GM18517 (cell line): ENCODE results near the gene RAB14.
A peak's percentile ranks its signal among the peaks of the same experiment; 100 is the strongest.

Source experiments
- ATAC-seq: cut with Tn5 transposase; IDR thresholded peaks from one replicate; pipeline ENCODE4 v1.9.1; 2021; ENCODE audit warnings: mild to moderate bottlenecking, moderate library complexity; ENCODE audit not compliant: unreplicated experiment

The RAB14 gene

DNA sequence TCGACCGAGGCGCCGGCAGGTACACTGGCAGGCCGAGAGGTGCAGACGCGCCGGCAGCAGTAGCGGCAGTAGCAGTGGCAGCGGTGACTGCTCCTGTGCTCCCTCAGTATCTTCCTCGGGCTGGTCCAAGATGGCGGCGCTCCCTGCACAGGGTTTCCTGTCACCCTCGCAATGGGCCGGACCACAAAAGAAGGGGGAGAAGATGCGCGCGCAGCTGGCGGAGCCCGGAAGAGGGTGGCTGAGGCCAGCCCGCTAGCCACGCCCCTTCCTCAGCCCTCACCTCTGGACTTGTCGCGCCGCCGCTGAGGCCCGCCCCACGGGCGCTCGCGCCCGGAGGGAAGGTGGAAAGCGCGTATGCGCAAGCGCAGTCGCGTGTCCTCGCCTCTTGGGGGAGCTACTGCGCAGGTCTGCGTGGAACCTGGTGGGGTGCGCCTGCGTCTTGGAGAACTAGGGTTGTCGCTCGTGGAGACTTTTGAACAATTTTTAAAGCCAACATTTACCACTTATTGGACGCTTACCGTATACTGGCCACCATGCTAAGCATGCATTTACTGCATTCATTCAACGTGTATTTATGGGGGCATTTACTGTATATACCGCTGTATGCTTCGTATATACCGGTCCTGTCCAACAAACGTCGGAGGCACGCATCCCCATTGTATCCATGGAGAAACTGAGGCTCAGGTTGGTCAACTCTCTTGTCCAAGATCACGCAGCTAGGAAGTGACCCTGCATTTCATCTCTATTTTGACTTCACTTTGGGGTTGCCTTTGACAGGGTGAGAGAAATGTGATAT, at the start of gene RAB14:
Gene RAB14, minus strand, starts transcription at position 132 of the 796 bp plus-strand sequence. CDS start 8,457 bp downstream, outside the sequence.
- ATAC-seq: peak; percentile 86

DNA sequence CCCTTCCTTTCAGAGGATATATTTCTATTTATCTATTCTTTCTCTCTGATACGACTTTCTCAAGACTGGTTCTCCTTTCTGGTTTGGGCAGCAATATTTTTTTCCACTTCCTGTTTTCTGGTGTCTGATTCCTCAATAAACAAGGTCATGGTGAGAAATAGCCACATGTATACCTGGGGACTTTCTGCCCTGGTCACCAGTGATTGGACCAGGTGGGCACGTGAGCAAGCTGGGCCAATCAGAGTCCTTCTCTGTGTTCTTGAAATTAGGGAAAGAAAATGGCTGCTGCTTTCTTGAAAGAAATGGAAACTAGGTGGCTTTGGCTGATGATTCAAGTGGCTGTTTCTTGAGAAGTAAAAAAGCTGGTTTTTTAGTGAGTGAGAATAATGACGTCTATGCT, 47.9 kb upstream of the RAB14 start:
- no peak for ATAC-seq

DNA sequence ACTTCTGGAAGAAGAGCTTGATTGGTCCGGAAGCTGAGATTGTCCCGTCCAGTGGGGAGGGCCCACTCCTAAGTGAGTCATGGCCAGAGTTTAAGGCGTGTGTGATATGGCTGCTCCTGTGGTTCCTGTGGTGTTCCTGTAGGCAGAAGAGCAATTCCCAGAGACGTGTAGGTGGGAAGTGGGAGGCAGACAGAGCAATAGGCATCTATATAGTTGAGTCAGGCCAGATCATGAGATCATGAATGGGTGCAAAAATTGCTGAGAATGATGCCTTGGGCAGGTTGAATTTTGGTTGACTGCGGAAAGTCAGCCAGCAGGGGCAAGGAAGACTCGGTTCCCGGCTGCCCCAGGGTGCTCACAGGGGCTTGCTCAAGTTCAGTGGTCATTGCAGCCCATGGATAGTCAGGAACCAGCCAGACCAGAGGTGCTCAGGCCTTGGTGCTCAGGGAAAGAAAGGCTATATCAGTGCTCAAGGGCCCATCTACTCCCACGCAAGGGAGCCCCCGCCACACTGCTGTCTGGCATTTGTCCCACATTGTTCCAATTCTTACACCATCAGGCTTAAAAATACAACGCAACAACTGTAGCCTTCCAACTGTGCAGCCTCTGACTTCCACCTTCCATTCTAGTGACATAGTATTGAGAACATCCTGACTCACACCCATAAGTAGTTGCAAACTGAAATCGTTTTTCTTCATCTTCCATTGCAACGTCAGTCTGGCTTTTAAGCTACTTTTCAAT, 45.3 kb upstream of the RAB14 start:
- ATAC-seq: no peak

DNA sequence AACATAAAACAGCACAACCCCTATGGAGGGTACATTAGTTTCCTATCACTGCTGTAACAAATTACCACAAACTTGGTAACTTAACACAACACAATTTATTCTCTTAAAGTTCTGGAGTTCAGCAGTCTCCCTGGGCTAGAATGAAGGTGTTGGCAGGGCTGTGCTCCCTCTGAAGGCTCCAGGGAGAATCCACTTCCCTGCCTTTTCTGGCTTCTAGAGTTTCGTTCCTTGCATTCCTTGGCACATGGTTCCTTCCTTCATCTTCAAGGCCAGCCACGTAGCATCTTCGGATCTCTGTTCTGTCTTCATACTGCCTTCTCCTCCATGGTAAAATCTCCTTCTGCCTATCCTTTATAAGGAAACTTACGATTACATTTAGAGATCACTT, 41.3 kb upstream of the RAB14 start:
- ATAC-seq: no peak

DNA sequence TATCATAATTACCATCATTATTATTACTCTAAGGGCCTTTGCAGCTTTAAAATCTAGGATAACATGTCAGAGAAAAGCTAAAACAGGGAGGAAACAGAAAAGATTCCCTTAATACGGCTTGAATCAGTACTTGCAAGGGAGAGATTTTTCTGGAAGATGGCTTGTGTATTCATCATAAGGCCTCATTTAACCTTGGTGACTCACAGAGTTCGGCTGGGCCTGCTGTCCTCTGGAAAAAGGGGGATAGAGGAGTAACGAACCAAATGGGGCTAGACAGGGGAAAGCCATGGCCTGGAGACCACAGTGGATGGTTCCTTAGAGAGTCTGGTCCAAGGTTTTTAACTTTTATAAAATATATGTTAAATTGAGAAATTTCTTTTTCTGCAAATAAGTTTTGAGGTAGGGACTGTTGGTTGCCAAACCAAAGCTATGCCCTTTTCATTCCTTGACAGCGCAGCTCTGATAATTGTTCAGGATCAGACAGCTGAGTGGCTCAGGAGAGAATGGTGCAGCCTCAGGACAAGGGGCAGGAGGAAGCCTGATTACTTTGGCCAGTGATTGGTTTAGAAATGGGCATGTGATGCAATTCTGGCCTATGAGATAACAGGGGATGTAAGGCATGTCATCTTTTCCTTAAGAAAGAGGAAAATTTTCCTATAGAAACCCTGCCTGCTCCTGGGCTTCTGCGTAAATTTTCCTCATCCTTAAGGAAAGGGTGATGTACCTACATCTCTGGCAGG, 40.7 kb upstream of the RAB14 start:
- ATAC-seq: no peak

DNA sequence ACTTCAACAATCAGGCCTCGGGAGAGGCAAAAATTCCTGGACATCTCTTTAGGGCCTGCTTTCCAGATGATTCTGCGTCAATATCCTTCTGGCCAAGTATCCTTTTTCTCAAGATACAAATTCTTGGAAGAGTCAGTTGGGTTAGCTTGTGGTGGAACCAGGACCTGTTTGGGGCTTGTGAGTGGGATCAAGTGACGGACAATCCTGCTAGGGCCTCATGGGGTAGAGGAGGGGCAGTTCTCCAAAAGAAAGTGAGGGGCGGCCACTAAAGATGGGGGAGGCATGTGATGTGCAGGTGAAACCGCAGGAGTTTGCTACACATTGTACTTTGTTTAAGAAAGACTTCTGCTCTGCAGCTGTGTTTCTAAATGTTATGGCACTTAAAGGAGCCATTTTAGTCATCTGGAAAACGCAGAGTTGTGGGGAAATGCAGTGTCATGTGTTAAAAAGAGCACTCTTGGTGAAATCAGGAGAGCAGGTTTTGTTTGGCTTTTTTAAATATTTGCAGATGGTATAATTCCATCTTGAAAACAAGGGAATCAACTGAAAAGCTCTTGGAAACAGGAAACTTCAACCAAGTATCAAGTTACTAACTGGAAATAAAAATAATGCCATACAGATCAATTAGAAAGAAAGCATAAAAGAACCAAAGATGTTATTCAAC, 38.9 kb upstream of the RAB14 start:
- no peak for ATAC-seq

DNA sequence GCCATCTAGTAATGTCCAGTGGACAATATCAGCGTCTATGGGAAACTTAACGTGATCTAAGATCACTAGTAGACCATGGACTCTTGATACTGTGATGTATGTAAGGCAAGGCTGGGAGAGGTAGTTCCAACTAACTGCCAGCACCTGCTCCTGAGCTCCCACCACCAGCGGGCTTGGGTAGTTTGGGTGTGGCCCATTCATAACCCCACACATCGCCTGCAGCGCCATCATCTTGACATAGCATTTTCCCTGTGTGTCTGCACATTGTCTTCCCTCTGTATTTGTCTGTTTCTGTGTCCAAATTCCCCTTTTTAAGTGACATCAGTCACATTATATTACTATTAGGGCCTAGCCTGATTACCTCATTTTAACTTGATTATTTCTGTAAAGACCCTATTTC, 38.2 kb upstream of the RAB14 start:
- ATAC-seq: no peak

DNA sequence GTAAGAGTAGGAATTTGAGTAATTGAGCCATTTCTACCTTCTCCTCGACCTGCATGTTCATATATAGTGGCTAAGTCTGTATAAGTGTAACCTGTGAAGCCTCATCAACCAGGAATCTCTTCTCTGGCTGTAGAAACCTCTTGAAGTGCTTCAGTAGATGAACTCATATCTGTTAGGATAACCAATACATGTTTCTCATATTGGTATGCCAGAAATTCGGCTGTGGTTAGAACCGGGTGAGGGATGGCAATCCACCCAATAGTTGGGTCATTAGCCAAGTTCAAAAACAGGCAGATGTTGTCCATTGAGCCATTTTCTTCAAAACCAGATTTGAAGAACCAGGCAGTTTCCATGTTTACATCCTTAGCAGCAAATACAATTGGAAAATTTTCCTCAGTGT, 37.4 kb upstream of the RAB14 start:
- no peak for ATAC-seq

DNA sequence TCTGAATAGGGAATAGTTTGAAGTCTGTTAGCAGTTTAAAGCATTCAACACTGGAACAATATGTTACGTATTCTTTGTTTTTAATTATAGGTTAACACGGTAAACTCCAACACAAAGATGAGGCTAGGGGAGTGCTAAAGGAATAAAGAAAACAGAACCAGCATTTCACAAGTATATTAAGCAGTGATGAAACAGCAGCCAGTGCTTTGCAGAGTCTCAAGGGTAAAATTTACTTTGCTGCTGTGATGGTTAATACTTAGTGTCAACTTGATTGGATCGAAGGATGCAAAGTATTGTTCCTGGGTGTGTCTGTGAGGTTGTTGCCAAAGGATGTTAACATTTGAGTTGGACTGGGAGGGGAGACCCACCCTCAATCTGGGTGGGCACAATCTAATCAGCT, 36.2 kb upstream of the RAB14 start:
- no peak for ATAC-seq

DNA sequence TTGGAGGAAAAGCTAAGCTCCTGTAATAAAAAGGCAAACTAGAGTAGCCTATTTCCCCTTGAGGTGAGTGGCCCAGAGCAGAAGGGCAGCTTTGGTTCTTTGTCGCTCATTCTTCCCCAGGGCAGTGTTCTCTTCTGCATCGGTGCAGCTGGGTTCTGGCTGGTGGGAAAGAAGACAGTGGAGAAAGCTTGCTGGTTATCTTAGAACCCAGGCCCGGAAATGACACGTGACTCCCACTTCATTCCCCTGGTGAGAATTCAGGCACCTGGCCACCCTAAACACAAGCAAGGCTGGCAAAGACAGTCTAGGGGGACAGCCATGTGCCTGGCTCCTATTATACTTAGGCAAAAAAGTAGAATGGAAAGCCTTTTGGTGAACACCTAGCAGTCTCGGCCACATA, 33.8 kb upstream of the RAB14 start:
- no peak for ATAC-seq

DNA sequence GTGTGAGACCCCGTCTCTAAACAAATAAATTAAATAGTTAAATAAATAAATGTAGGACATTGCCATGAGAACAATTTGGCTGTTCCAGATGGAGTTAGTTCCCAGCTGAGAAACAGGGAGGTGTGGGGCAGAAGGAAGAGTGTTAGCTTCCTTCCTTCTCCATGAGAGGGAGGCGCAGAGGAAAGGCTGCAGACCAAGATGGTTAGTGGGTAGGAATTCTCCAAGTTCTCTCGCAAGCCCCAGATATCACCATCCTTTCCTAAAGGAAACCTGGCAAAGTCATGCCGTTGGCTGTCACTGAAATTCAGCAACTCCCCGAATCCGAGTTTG, 33.1 kb upstream of the RAB14 start:
- no peak for ATAC-seq

DNA sequence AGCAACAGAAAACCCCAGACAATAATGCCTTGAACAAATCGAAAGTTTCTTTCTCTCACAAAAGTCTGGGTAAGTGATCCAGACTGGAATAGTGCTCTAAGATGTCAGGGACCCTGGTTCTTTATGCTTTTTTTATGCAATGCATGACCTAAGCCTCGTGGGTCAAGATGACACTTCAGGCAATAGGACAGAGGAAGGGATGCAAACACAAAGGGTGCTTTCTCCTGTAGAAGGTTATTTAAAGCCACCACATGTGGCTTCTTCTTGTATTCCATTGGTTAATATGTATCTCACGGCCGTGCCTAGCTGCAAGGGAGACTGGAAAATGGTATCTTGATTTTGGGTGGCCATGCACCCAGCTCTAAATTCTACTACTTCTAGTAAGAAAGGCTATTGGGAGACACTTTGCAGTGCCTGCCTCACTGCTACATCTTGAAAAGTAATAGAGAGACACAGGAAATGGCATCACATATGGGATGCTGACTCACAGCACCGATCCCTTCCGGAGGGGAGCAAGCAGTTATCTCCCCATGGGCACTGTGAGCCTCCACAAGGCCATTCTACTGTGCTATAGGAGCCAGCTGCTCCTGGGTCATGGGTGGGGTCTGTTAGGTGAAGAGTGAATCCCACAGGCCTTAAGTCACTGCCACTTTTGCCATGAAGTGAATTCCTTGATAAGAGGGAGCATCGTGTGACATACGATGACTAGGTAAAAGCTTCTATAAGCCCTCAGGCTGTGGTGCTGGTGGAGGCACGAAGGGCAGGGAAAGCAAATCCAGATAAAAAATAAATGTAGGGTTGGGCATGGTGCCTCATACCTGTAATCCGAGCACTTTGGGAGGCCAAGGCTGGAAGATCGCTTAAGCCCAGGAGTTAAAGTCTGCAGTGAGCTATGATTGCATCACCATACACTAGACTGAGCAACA, 32.5 kb upstream of the RAB14 start:
- no peak for ATAC-seq

DNA sequence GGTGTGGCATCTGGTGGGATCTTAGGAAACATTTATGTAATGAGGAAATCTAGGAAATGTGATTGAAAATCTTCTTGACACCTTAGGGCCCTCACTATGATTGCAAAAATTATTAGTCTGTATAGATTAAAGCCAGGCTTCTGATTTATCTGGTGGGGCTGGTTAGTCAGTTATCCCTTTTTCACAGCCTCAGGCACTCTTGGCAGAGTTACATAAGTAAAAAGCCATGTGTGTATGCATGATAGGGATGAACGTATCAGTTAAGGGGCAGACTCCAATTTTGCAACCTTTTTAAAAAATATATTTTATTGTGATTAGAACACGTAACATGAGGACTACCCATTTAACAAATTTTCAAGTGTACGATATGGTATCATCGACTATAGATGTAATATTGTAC, 30.6 kb upstream of the RAB14 start:
- ATAC-seq: no peak

DNA sequence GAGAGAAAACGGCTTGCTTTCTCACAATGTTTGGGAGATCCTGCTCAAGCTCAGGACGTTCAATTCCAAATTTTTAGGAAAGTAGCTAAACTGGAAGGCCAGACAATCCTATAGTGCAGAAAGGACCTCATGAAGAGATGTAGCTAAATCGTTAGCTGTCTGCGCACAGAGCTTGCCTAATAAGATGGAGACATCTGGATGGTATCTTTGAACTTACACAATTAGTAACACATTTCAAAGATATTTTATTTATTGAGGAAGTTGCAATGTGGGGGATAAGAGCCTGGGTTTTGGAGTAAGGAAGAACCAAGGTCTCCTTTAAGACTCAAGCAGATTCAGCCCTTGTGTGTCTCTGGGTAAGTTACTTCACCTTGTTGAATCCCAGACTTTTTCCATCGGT, 28.6 kb upstream of the RAB14 start:
- no peak for ATAC-seq

DNA sequence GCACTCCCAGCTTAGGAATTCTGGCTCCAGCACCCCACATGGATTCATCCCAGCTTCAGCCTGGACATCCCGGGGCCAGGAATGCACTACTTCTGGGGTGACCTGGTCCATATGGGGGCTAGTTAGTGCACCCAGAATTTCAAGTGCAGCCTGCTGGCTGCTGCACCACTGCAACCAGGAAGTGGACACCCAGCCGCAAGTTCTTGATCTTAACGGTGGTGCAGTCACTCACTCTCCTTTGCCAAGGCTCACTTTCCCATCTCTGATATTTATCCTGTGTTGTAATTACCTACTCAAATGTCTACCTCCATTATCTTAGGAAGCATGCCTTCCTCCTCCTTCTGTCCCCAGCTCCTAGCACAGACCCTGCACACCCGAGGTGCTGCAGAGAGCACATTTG, 26.2 kb upstream of the RAB14 start:
- ATAC-seq: no peak

DNA sequence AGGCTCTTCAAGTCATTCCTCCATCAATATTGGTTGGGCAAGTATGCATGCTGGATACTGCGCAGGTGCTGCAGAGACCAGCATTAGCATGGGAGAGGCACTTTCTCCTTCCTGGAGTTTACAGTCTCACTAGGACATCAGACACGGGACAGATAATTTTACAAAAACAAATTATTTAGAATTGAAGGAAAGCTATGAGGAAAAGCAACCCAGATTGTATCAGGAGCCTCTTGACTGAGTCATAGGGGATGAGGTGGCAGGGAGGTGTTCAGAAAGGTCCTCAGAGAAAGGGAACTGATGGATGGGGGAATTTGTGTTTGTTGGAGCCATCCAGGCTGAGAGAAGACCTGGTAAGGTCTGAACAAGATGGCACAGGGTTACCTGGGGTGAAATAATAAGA, 24.5 kb upstream of the RAB14 start:
- no peak for ATAC-seq

DNA sequence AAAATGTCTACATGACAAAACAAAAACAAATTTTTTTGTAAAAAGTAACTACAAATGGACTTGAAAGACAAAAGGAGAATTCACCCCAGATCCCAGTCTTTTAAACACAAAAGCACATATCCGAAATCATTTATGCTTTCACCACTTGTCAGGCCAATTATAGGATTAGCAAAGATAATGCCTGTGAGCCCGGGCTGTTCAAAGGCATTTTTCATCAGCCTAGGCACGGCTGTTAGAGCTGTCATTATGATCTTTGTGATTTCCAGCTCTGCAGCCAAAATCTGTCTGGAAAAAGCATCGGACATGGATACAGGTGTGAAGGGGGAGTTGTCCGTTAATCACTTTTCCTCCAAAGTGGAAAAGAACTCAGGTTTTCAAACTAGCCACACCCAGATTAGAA, 23.6 kb upstream of the RAB14 start:
- no peak for ATAC-seq

DNA sequence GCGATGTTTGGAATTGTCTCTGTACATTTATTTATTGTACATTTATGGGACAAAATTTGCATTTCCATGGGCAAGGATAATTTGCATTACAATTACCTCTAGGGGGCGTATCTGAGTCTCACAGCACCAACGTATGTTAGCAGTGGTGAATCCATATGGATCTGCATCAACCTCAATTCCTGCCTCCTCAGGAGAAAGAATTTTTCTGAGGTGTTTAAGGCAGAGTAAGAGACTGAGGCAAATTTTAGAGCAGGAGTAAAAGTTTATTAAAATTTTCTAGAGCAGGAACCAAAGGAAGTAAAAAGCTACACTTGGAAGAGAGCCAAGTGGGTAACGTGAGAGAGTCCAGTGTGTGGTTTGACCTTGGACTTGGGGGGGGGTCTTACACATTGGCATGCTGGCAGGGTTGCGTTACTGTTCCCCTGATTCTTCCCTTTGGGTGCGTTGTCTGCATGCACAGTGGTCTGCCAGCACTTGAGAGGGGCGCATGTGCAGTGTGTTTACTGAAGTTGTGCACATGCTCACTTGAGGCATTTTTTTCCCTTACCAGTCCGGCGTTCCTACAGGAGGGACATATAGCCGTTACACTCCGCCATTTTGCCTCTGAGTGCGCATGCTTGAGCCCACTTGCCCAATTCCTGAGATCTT, 21.0 kb upstream of the RAB14 start:
- ATAC-seq: no peak

DNA sequence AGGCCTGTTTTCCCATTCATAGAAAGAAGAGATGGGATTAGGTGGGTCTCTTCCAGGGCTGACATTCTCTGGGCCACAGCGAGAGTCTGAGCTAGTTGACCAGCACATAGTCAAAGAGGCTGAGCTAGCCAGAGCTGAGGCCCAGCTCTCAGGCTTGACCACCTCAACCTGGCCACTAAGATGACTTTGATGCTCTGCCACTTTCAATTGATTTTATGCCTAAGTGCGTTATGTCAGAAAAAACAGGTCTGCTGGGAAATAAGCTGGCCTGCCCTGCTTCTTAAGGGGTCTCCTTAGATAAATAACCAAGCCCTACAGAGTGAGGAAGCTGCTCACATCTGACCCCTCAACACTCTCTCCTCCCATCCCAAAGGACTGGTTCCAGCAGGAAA, 20.0 kb upstream of the RAB14 start:
- ATAC-seq: no peak
